ENCODE results near the gene MAL. TPM values are rescaled to one million over a fixed set of nuclear protein-coding genes. Genes with fewer than 3 reads are reported as not detected.

The MAL gene
- total RNA-seq, 4 donors from 2014 or later, result 1.2 TPM; not detected in 3

GRCh38 chr2:95018861-95019550 lies 6.5 kb upstream of the MAL start:
- Histone ChIP-seq H3K9me3 (no peaks in the 10 kb centered on the region), H3K4me1 (no peaks in the 10 kb centered on the region), H3K27me3 (no peaks in the 10 kb centered on the region), H3K36me3 (no peaks in the 10 kb centered on the region), H3K27ac (no peak overlapping the region), H3K4me3 (no peak overlapping the region)
- TF ChIP-seq POLR2A (IDR thresholded peaks at IDR 0.05), result no peak
- no peak for TF ChIP-seq CTCF (IDR thresholded peaks at IDR 0.05)
- DNase-seq, result no peak

GRCh38 chr2:95019572-95019971 lies 5.9 kb upstream of the MAL start:
- Histone ChIP-seq H3K36me3 (no peaks in the 10 kb centered on the region), H3K27me3 (peaks cover 0 to 3% of the 10 kb centered on the region in 2 donors), H3K4me3 (no peak overlapping the region), H3K4me1 (no peaks in the 10 kb centered on the region), H3K27ac (no peak overlapping the region), H3K9me3 (no peaks in the 10 kb centered on the region)
- no peak for DNase-seq
- TF ChIP-seq CTCF (IDR thresholded peaks at IDR 0.05) (no peak), POLR2A (IDR thresholded peaks at IDR 0.05) (no peak)

GRCh38 chr2:95020275-95021022 lies 5.1 kb upstream of the MAL start:
- peaks cover 0 to 11% of the 10 kb centered on the region in 2 donors for H3K27me3 ChIP-seq
- no peak overlapping the region for H3K27ac ChIP-seq
- TF ChIP-seq CTCF (IDR thresholded peaks at IDR 0.05) (no peak), POLR2A (IDR thresholded peaks at IDR 0.05) (no peak)
- no peak overlapping the region for H3K4me3 ChIP-seq
- H3K36me3 ChIP-seq, result no peaks in the 10 kb centered on the region
- H3K9me3 ChIP-seq, result no peaks in the 10 kb centered on the region
- peaks cover 0 to 6% (median 0%) of the 10 kb centered on the region in 4 donors for H3K4me1 ChIP-seq
- no peak for DNase-seq

- Histone ChIP-seq H3K36me3 (no peaks in the 10 kb centered on the region), H3K4me1 (peaks cover 0 to 12% (median 0%) of the 10 kb centered on the region in 4 donors), H3K27ac (no peak overlapping the region), H3K4me3 (no peak overlapping the region), H3K9me3 (no peaks in the 10 kb centered on the region), H3K27me3 (peaks cover 0 to 16% of the 10 kb centered on the region in 2 donors)
- DNase-seq, result no peak
- no peak for TF ChIP-seq CTCF (IDR thresholded peaks at IDR 0.05)
- no peak for TF ChIP-seq POLR2A (IDR thresholded peaks at IDR 0.05)
These were observed 4.5 kb upstream of the MAL start for GRCh38 chr2:95021023-95021416.

- no peaks in the 10 kb centered on the region for H3K36me3 ChIP-seq
- DNase-seq, result no peak
- H3K4me3 ChIP-seq, result no peak overlapping the region
- H3K9me3 ChIP-seq, result no peaks in the 10 kb centered on the region
- TF ChIP-seq POLR2A (IDR thresholded peaks at IDR 0.05), result no peak
- no peak for TF ChIP-seq CTCF (IDR thresholded peaks at IDR 0.05)
- peaks cover 0 to 24% of the 10 kb centered on the region in 2 donors for H3K27me3 ChIP-seq
- peaks cover 0 to 19% (median 0%) of the 10 kb centered on the region in 4 donors for H3K4me1 ChIP-seq
- H3K27ac ChIP-seq, result no peak overlapping the region
These were observed 3.7 kb upstream of the MAL start for GRCh38 chr2:95021847-95022246.

All from Peyer's patch (tissue), 4 donors.